Activated CD8-positive, alpha-beta memory T cell treated with anti-CD3 and anti-CD28 coated beads for 4 hours (primary cell): ENCODE data around the gene PCDHGB7.
"Not testable (repeated sequence)": the region's sequence is repeated elsewhere in the genome, so short reads cannot be mapped to it uniquely, and the experiment has no call there.

Experiments used
- DNase-seq, 2 donors: peaks; one replicate each; pipeline ENCODE4 v3.0.0-alpha.2; 2020; ENCODE audit warnings: low read depth in 2 of 2

Gene PCDHGB7

GRCh38 chr5:141430332-141431113 is 13.0 kb downstream of the PCDHGB7 start, which contains the start of gene PCDHGA12:
TSS of gene PCDHGA12 (plus strand) at chr5:141430507. CDS start at chr5:141430760, 253 bp downstream.
- no peak for DNase-seq

- no peak for DNase-seq
These were observed 13.8 kb downstream of the PCDHGB7 start for GRCh38 chr5:141431286-141431685.

DNA sequence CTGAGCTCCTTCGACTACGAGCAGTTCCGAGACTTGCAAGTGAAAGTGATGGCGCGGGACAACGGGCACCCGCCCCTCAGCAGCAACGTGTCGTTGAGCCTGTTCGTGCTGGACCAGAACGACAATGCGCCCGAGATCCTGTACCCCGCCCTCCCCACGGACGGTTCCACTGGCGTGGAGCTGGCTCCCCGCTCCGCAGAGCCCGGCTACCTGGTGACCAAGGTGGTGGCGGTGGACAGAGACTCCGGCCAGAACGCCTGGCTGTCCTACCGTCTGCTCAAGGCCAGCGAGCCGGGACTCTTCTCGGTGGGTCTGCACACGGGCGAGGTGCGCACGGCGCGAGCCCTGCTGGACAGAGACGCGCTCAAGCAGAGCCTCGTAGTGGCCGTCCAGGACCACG is 14.8 kb downstream of the PCDHGB7 start:
- not testable (repeated sequence) for DNase-seq

DNA sequence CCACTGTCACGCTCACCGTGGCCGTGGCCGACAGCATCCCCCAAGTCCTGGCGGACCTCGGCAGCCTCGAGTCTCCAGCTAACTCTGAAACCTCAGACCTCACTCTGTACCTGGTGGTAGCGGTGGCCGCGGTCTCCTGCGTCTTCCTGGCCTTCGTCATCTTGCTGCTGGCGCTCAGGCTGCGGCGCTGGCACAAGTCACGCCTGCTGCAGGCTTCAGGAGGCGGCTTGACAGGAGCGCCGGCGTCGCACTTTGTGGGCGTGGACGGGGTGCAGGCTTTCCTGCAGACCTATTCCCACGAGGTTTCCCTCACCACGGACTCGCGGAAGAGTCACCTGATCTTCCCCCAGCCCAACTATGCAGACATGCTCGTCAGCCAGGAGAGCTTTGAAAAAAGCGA is 15.2 kb downstream of the PCDHGB7 start:
- DNase-seq, result not testable (repeated sequence)

DNA sequence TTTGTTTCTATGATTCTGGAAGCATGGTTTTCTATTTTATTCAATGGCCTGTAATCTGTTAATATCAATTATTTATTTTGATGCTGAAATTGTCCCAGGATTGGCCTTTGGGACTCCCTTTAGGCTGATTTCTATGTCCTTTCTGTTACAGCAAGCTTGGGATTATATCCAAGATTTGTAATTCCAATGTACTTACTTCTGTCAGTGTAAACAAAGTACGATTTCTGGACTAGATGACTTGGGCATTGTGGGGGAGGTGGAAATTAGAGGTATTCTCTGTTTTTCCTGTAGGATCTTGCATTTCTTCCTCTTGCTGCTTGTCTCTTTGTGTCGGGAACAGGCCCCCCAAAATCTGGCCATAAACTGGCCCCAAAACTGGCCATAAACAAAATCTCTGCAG is 16.5 kb downstream of the PCDHGB7 start:
- DNase-seq, result no peak

DNA sequence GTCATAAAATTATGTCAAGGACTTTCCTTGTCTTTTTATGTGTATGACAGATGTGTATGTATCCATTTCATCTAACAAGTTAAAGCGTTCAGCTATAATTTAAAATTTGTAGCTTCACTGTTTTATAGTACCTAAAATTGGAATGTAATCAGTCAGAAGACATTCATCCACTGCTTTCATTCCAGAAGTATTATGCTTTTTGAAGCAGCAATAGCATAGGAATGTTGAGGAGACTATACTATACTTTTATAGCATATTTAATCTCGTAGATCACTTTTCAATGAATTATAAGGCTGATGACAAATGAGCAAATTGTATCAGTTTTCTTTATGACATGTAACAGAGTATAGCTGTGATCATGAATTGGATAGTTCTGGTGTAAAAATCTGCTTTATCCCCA is 19.7 kb downstream of the PCDHGB7 start:
- DNase-seq, result no peak

DNA sequence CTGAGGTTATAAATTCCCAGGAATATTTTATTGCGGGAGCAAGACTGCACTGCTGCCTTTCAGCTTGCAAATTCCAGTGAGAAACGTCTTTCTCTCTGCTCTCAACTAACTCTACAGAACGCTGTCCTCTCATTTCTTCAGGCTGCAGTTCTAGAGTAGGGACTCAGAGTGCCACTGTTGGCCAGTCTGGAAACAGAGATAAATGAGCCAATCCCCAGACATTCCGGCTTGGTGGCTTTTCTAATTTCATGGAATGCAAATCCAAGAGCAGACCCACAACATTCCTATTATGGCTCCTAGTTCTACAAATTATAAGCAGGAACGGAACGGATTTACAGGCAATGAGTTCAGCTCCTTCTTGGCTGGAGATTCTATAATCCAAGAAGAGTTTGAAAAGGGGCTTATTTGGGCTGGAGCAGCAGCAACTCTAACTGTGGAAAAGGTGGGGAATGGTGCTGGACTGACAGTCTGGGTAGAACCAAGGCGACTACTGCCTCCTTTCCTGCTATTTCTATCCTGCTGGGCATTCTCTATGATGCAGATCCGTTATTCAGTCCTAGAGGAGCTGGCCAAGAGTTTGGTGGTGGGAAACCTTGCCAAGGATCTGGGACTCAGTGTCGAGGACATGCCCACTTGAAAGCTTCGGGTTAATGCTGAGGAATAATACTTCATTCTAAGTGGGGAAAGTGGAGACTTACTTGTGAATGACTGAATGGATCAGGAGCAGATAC is 22.1 kb downstream of the PCDHGB7 start:
- DNase-seq, result no peak

DNA sequence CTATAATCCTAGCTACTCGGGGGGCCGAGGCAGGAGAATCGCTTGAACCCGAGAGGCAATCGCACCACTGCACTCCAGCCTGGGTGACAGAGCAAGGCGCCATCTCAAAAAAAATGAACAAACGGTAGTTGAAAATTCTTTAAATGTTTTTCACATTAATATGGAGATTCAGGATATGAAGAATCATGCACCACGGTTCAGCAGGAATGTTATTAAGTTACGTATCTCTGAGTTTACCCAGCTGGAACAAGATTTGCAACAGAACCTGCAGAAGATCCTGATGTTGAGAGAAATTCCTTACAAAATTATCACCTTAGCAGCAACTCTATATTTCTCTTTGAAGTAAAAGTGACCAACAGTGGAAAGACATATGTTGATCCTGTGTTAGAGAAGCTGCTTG is 22.9 kb downstream of the PCDHGB7 start:
- no peak for DNase-seq

DNA sequence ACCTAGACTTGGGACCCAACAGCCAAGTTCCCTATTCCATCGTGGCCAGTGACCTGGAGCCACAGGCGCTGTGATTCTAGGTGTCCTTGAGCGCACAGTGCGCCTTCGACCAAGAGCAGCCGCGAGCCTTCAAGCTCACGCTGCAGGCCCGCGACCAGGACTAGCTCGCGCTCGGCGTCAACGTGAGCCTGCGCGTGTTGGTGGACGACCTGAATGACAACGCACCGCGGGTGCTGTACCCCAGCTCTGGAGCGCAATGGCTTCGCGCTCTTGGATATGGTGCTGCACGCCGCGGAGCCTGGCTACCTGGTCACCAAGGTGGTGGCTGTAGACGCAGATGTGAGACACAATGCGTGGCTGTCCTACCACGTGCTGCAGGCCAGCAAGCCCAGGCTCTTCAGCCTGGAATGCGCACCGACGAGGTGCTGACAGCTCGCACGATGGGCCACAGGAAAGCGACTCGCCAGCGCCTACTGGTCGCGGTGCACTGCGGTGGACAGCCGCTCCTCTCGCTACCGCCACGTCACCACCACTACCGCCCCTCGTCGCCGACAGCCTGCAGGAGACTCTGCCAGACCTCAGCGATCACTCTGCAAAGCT is 24.2 kb downstream of the PCDHGB7 start:
- no peak for DNase-seq

DNA sequence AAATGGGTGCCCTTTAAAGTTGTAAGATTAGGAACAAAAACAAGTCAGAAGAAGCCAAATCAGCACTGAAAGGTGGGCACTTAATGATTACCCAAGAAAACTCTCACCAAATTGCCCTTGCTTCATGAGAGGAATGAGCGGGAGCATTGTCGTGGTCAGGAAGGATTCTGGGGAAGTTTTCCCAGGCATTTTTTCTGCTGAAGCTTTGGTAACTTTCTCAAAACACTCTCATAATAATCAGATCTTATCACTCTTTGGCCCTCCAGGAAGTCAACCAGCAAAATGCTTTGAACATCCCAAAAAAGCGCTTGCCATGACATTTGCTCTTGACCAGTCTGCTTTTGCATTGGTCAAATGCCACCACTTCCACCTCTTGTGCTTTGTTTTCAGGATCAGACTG is 47.9 kb downstream of the PCDHGB7 start:
- no peak for DNase-seq
